NCI-H2227 (cell line): ENCODE measurements around the gene CDK5RAP3.
"Not testable (repeated sequence)": the region's sequence is repeated elsewhere in the genome, so short reads cannot be mapped to it uniquely, and the experiment has no call there.

Source experiments
- DNase-seq: peaks from one replicate; lab custom pipeline; 2025; ENCODE audit not compliant: unreplicated experiment; lab: John Stamatoyannopoulos, UW

The CDK5RAP3 gene

DNA sequence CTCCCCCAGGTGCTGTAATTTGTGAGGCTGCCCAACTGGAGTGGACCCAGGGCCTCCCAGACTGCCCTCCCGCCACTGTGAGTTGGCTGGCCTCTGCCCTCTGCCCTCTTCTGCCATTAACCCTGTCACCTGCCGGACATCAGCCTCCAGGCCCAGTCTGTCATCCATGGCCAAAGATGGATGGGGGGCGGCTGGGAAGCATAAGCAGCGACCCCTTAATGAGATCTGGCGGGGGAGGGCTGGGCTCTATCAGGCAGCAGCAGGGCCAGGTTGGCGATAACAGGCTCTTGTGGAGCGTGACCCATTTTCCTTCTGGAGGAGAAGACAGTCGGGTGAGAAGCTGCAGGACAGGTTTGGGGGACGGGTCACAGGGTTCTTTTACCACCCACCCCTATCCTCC, 25.3 kb downstream of the CDK5RAP3 start:
- DNase-seq: no peak

DNA sequence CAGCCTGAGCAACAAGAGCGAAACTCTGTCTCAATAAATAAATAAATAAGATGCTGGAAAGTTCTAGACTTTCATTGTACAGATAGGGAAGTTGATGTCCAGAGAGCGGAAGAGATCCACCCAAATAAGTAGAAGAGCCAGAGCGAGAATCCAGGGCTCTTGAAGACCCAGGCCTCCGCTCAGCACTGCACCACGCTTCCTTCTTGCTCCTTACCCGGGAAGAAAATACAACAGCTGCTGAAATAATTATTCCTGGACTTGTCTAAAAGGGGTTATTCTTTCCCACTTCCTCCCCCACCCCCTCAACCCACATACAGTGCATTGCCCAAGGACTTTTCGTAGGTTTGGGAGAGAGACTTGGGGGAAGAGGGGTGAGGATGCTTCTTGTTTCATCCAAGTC, 26.7 kb downstream of the CDK5RAP3 start:
- DNase-seq: no peak

DNA sequence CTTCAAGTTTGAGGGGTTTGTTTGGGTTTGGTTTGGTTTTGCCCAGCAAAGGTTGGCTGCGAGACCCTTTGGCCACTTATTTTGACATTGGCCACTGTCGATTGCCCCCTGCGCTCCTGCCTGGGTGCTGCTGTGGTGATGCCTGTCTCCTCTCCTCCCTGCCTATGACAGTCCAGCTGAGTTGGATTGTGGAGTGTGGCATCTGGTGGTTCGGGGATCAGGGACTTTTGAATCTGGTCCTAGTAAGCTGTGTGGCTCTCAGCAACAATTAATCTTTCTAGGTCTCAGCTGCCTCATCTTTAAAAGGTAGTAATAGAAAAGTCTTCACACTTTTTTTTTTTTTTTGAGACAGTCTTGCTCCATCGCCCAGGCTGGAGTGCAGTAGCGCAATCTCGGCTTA, 27.1 kb downstream of the CDK5RAP3 start:
- DNase-seq: no peak

DNA sequence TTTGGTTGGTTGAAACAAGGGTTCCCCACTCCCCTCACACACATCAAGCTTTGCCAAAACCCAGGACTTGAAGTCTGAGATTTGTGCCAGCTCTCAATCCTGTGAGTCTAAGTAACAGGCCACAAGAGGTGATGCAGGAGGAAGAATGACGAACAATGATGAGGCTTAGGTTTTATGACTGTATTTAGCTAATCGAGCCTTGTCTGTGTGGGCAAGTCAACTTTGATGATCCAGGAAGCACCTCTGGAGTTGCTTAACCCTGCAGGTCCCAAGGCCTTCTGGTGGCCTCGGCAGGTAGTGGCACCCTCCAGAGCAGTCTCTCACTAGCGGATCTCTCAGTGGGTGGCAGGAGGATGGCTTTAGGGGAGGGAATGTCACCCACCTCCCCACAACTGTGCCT, 28.7 kb downstream of the CDK5RAP3 start:
- DNase-seq: no peak

DNA sequence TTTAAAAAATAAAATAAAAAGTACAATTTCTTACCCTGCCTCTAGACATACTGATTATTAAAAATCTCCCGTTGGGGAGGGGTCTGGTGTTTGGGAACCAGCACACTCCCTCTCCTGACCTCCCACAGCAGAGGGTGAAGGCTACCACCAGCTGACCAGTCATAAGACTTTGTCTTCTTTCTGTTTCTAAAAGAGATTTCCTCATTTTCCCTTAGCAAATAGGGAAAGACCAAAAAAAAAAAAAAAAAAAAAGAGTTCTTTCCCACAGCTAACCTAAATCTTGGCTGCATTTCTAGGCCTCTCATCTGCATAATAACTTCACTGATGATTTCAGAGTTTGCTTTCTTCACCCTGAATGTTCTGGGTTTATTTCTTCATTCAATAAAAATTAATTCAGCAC, 30.3 kb downstream of the CDK5RAP3 start:
- no peak for DNase-seq

DNA sequence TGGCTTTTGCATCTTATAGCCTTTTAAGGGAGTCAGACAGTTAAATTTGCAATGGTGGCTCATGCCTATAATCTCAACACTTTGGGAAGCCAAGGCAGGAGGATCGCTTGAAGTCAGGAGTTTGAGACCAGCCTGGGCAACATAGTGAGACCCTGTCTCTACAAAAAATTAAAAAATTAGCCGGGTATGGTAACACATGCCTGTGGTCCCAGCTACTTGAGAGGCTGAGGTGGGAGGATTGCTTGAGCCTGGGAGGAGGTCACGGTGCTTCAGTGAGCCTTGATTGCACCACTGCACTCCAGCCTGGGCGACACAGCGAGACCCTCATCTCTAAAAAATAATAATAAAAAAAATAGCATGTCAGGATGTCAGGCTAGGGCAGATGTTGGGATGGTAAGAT, 30.7 kb downstream of the CDK5RAP3 start:
- not testable (repeated sequence) for DNase-seq

DNA sequence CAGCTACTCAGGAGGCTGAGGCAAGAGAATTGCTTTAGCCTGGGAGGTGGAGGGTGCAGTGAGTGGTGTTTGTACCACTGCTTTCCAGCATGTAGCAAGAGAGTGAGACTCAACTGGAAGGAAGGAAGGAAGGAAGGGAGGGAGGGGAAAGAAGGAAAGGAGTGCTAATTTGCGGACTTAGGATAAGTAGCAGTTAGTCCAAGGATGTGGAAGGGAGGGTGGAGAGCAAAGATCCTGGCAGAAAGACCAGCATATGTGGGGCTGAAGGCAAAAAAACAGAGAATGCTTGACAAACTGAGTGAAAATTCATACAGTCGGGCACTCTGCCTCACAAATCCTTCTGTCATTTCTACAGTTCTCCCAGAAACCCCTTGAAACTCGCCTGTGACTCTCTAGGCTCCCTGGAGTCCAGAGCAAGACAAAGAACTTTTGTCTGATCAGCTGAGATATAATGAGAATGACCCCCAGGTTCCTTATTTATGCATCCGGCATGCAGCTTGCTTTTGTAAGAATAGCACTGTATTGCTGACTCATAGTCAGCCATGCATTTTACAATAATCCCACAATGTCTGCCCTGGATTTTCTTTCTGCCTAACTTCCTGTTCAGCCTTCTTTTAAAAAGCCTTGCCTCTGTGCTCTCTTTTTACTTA, 31.5 kb downstream of the CDK5RAP3 start:
- DNase-seq: peak; percentile 63

DNA sequence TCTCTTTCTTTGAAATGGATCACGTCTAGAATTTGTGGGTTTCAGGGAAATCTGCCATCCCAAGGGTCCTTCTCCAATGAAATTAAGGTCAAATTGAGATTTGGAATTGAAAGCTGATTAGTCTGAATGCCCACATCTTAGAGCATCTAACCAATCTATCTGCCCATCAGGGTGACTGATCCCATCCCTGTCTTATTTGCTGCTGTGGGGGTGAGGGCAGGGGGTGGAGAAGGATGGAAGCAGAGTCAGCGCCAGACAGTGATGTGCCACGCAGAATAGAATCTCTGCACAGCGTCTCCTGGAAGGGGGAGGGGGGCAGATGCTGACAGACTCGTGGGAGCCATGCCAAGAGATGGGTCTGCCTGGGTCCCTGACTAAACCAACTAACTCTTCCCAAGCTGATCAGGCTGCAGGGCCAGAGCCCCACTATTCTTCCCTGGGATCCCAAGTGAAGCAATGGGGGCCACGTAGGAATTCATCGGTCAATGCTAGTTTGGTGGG, 32.1 kb downstream of the CDK5RAP3 start:
- DNase-seq: peak; percentile 84

DNA sequence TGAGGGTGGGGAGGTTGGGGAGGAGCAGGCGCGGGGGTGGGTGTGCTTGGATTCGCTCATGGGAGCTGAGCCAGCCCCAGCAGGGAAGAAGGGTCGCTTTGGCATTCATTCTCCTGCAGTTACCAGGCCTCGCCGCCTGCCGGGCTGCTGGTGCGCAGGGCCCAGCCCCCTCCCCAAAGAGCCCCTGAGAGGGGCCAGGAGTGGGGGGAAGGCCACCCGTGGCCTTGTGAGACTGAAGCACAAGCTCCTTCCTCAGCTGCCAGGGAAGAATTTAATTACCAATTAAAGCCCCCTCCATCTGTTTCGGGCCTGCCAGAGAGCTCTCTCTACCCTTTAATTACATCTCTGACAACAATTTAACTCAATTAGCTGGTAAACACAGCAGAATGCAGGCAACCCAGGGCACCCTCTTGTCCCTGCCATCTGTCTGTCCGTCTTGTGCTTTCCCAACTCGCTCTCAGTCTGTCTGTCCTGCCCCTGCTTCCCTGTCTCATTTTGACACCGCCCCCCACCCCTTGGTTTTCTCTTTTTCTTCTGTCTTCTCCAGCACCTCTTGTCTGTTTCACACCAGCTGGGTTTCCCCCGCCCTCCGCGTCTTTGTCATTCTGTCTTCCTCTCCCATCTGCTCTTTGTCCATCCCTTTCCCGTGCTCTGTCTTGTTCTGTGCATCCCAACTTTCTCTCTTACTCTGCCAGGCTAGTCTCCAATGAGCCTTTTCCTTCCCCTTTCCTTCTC, 32.7 kb downstream of the CDK5RAP3 start:
- DNase-seq: peak; percentile 95

DNA sequence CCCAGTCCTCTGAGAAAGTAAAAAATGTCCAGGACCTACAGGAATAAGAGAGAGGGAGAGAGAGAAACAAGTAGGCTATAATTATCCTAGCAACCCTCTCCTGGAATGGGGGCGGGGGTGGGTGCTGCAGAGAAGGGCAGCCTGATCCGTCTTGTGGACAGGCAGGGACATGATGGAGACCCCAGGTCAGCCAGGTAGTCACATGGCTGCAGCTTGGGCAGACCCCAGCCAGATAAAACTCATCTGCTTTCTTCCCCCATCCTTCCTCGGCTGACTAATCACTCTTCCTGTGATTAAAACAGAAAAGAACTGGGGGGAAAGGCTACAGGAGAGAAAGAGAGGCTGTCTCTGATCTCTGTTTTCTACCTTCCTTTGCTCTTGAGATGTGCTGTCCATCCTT, 34.1 kb downstream of the CDK5RAP3 start:
- DNase-seq: peak; percentile 67

DNA sequence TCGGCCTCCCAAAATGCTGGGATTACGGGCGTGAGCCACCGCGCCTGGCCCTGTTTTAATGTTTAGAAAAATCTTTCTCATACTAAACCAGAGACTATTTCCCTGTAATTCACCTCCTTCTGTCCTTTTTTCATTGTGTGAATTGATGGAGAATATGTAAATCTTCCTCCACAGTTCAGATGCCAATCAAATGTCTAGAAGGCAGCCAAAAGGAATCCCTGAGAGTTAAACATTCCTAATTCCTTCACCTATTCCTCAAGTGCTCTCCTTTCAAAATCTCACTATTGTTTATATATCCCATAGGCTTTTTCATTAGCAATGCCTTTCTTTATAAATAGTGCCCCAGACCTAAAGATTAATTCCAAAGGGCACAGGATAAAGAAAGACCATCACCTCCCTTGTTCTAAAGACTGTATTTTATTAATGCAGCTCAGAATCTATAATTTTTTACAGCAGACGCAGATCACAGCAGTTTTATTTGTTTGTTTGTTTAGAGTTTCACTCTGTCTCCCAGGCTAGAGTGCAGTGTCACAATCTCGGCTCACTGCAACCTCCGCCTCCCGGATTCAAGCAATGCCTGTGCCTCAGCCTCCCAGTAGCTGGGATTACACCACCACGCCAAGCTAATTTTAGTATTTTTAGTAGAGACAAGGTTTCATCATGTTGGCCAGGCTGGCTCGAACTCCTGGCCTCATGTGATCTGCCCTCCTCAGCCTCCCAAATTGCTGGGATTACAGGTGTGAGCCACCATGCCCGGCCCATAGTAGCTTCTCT, 36.2 kb downstream of the CDK5RAP3 start:
- no peak for DNase-seq

DNA sequence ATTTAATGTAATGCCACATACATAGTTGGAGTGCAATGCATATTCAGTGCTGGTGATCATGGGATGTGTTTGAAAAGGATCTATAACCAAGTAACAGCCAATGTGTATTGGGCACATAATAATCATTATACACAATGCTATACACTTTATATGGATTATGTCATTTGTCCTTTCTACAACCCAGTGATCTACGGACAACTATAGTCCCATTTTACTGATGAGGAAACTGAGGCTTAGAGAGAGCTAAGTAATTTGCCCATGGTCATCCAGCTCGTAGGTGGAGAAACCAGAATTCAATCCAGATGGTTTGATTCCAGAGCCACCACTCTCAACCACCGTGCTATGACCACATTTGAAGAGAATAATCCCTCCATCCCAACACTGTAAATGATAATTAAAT, 39.3 kb downstream of the CDK5RAP3 start:
- no peak for DNase-seq

DNA sequence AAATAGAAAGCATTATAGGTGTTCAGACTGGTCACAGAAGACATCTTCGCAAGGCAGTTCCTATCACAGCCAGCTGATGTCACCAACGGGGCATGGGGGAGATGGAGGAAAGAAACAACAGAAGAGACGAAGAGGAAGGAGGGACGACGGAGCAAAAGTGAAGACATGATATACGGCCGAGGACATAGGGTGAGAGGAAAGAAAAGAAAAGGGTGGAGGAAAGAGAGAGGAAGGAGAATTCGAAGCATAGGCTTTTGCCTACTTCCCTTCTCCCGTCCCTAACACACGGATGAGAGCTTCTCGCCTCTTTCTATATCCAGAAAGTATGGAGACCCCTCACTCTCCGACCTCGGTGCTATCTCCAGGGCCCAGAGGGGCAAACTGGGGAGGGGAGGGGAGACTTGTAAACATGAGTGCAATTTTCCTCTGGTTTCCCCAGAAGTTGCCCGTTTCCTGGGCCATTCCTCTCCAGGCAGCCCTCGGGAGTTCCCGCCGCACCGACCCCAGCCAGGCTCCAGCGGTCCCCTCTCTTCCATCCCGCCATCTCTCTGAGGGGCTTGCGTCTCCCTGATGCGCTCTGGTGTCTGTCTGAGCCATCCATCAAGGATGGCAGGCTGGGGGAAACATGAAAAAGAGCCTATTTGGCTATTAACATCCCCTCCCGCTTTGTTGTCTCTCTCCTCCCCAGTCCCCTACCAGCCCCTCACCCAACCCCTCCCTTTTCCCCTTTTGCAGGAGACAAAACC, 40.7 kb downstream of the CDK5RAP3 start:
- peak; percentile 76 for DNase-seq

DNA sequence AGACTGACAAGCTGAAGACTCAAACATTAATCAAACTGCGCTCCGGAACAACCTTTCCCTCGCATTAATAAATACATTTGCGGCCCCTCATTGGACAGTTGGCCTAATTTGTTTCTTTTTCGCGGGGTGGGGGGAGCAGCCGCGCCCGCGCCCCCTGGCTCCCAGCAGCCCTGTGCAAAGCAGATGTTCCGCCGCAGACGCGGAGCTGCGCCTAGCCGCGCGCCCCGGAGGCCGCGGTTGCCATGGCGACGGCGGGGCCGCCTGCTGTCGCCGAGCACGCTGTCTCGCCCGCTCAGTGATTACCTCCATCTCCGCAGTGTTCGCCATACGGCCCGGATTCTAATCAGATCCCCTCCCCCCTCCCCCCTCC, 41.2 kb downstream of the CDK5RAP3 start:
- peak; percentile 98 for DNase-seq

DNA sequence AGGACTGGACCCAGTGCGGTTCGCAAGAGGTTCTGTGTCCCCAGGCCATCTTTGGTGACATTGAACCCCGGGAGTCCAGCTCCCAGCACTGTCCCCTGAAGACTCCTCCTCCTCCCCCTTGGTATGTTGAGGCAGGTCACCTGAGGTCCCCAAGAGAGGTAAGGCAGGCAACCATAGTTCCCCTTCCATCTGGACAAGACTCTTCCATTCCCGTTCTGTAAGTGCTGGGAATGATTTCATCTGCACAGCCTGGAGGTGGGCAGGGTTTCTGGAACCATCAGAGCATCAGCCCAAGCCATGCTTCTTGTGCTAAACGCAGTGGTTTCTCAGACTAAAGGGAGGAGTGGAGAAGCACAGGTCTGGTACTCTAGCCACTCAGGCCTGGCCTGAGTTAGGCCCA, 41.7 kb downstream of the CDK5RAP3 start:
- peak; percentile 48 for DNase-seq

DNA sequence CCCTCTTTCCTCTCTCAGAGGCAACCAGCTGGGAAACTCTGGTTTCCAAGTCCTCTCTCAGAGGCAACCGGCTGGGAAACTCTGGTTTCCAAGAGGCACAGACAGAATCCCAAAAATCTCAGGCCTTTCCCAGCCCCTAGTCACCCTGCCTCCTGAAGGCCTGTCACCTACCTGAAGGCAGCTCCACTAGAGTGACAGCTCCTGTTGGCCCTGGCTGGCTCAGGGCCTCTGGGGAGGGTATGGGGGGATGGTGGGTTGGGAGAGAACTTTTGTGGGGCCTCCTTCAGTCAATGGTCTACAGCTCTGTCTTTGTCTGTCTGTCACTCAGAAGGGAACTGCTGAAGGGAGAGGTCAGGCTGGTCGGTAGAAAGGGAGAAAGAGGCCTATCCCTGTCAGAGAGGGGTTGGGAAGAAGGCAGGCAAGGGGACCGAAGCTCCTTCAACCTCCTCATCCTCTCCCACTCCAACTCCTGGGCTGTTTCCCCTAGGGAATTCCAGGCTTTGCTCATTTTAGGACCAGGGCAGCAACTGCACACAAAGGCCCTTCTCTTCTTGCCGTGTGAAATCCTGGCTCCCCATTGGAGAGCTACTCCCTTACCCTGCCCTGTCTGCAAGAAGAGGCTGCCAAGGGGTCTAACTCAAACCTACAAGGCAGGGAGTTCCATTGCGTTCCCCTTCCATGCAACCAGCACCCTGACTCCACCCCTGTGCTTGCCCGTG, 43.1 kb downstream of the CDK5RAP3 start:
- DNase-seq: no peak

DNA sequence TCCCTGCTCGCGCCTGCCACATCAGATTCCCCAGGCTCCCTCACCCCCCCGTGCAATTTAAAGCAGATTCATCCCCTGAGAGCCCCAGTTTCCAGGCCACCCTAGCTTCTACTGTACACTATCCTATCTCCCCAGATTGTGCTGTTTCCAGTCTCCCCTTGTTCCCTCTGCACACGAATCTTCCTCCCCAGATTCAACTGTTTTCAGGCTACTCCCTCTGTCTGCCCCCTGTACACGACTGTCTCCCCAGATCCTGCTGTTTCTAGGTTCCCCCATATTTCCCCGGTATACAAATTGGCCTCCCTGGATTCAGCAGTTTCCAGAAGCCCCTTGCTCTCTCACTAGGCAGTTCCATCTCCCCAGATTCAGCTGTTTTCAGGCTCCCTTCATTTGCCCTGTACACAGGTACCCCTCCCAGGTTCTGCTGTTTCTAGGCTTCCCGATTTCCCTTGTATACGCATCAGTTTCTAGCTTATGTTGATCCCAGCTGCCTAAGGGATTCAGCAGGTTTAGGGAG, 43.7 kb downstream of the CDK5RAP3 start:
- peak; percentile 87 for DNase-seq

DNA sequence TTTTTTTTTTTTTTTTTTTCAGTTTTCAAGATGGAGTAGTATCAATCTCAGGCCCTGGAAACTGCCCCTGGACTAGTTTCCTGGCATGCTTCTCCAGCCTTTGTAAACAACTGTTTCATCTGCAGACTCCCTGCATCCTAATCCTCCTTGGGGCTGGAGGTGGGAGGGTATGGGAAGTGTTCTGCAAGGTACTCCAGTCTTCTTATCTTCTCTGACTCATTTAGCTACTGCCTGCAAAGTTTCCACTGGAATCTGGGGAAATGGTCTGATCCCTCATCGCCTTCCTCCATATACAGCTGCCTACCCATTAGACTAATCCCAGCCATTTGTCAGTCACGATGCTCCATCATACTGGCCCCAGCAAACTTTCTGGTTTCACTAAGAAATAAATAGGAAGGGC, 45.2 kb downstream of the CDK5RAP3 start:
- peak; percentile 26 for DNase-seq

DNA sequence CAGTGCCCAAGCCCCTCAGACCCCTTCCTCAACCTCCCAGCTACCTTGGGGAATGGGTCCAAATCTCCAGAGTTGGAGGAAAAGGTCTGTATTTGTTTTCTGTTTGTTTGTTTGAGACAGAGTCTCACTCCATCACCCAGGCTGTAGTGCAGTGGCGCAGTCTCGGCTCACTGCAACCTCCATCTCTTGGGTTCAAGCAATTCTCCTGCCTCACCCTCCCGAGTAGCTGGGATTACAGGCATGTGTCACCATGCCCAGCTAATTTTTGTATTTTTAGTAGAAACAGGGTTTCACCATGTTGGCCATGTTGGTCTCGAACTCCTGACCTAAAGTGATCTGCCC, 46.9 kb downstream of the CDK5RAP3 start:
- not testable (repeated sequence) for DNase-seq

DNA sequence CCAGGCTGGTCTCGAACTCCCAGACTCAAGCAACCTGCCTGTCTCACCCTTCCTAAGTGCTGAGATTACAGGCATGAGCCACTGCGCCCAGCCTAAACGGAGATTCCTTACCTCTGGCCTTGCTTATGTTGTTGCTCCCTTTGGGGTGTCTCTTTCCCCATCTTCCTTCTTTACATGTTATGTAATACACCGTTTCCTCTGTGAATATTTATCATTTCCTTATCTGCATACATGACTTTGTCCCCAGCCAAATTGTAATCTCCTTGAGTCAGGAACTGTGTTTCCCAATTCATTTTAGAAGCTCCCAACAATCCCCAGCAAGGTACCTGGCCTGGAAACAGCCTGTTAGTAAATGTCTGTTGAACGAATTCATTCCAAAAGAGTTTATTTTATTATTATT, 51.0 kb downstream of the CDK5RAP3 start:
- DNase-seq: no peak
